ENCODE data around the gene PCCB. TPM values are rescaled to one million over a fixed set of nuclear protein-coding genes. Genes with fewer than 3 reads are reported as not detected.

PCCB gene
- total RNA-seq, 1 experiment from 2014 or later: 69.0 TPM

DNA sequence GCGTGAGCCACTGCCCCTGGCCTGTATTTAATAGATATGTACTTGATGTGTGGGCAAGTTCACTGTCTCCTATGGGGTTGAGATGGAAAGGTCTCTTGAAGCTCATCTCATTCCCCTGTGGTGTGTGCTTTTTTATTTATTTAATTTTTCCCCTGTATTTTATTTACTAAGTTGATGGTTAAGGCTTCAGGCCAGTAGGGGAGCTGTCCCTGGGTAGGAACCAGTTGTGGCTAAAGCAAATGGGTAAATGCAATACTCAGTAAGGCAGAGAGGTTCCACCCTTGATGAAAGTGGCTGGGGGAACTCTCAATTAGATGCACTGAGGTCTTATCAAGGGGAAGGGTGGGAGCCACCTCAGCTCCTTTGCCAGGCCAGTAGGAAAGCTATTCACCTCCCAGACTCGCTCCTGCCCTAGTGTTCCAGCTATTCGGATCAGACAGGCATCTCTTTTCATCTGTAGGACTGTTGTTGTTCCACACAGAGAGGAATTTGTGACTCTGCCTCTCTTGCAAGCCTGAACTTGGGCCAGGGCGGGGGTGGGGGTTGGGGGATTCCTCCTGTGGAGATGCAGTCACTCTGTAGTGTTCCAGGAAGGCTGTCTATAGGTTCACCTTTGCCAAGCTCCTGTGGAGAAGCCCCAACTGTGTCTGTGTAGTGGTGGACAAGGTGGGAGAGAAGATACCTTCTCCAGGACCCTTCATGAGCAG is 26.1 kb downstream of the PCCB start:
- H3K4me1 Mint-ChIP-seq: peaks cover 34% of the 10 kb centered on the region
- H3K4me3 Mint-ChIP-seq: no peak overlapping the region
- TF ChIP-seq, protein P1, sequence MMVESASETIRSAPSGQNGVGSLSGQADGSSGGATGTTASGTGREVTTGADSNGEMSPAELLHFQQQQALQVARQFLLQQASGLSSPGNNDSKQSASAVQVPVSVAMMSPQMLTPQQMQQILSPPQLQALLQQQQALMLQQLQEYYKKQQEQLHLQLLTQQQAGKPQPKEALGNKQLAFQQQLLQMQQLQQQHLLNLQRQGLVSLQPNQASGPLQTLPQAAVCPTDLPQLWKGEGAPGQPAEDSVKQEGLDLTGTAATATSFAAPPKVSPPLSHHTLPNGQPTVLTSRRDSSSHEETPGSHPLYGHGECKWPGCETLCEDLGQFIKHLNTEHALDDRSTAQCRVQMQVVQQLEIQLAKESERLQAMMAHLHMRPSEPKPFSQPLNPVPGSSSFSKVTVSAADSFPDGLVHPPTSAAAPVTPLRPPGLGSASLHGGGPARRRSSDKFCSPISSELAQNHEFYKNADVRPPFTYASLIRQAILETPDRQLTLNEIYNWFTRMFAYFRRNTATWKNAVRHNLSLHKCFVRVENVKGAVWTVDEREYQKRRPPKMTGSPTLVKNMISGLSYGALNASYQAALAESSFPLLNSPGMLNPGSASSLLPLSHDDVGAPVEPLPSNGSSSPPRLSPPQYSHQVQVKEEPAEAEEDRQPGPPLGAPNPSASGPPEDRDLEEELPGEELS (CRISPR knock-in tag; IDR thresholded peaks at IDR 0.05): no peak
- TF ChIP-seq, protein P2, sequence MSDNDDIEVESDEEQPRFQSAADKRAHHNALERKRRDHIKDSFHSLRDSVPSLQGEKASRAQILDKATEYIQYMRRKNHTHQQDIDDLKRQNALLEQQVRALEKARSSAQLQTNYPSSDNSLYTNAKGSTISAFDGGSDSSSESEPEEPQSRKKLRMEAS (CRISPR knock-in tag; IDR thresholded peaks at IDR 0.05): no peak
- TF ChIP-seq ZNF671 (CRISPR knock-in tag; IDR thresholded peaks at IDR 0.05): no peak
- no peak overlapping the region for H3K27ac Mint-ChIP-seq
- no peak for DNase-seq (ENCODE audit: low spot score)
- H3K36me3 Mint-ChIP-seq: peaks cover 34% of the 10 kb centered on the region
- ChIA-PET CTCF (interaction anchor here (0.5 to 2.0 kb wide), 8 partner anchors 11 to 895 kb away, joined by 3 to 7 read pairs (median 4); partner anchors contain the start of gene STAG1), POLR2A (no interaction called here)
- peaks cover 21% of the 10 kb centered on the region for H3K9me3 Mint-ChIP-seq
- ATAC-seq: peak; percentile 25; the same call in 1 of the 2 replicates
- no peaks in the 10 kb centered on the region for H3K27me3 Mint-ChIP-seq (ENCODE audit: low read depth)

DNA sequence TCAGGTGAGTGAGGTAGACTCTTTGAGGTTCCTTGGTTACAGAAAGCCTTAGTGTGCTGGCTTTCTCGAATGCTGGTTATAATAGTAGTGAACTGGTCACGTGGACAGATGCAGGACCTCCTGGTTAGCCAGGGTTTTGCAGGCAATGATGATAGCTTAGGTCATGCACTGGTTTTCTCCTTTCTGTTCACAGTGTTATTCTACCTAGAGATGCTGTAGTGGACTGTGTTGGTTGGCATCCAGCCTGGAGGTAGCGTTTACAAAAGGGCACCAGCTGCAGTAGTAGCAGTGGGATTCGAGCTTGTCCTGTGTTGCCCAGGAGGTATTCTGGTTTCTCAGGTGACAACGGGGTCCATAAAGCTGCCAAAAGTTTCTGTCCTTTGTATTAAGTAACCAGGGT is 27.0 kb downstream of the PCCB start:
- ATAC-seq (no peak), DNase-seq (ENCODE audit: low spot score) (no peak)
- peak overlapping the region; percentile 83 for H3K27ac Mint-ChIP-seq
- H3K9me3 Mint-ChIP-seq: peaks cover 21% of the 10 kb centered on the region
- no peaks in the 10 kb centered on the region for H3K27me3 Mint-ChIP-seq (ENCODE audit: low read depth)
- peaks cover 37% of the 10 kb centered on the region for H3K36me3 Mint-ChIP-seq
- CTCF ChIA-PET: interaction anchor here (0.5 to 2.0 kb wide), 5 partner anchors 12 to 475 kb away, joined by 3 to 7 read pairs (median 4); partner anchors contain the start of gene STAG1
- no peak overlapping the region for H3K4me3 Mint-ChIP-seq
- POLR2A ChIA-PET: no interaction called here
- peaks cover 34% of the 10 kb centered on the region for H3K4me1 Mint-ChIP-seq
- TF ChIP-seq ZNF263 (CRISPR knock-in tag; IDR thresholded peaks at IDR 0.05; ENCODE audit: low read depth) (no peak), ZNF121 (CRISPR knock-in tag; IDR thresholded peaks at IDR 0.05) (no peak), HMGA2 (CRISPR knock-in tag; IDR thresholded peaks at IDR 0.05) (no peak), PRRX2 (CRISPR knock-in tag; IDR thresholded peaks at IDR 0.05) (no peak), ZNF671 (CRISPR knock-in tag; IDR thresholded peaks at IDR 0.05) (no peak), TEAD4 (CRISPR knock-in tag; IDR thresholded peaks at IDR 0.05) (no peak), ZNF219 (CRISPR knock-in tag; IDR thresholded peaks at IDR 0.05; ENCODE audit: borderline replicate concordance) (no peak), NFATC4 (CRISPR knock-in tag; IDR thresholded peaks at IDR 0.05) (no peak), EMX1 (CRISPR knock-in tag; IDR thresholded peaks at IDR 0.05) (no peak), NR3C1 (CRISPR knock-in tag; conservative IDR thresholded peaks at IDR 0.05; ENCODE audit: low read depth) (no peak)
- TF ChIP-seq, protein P3, sequence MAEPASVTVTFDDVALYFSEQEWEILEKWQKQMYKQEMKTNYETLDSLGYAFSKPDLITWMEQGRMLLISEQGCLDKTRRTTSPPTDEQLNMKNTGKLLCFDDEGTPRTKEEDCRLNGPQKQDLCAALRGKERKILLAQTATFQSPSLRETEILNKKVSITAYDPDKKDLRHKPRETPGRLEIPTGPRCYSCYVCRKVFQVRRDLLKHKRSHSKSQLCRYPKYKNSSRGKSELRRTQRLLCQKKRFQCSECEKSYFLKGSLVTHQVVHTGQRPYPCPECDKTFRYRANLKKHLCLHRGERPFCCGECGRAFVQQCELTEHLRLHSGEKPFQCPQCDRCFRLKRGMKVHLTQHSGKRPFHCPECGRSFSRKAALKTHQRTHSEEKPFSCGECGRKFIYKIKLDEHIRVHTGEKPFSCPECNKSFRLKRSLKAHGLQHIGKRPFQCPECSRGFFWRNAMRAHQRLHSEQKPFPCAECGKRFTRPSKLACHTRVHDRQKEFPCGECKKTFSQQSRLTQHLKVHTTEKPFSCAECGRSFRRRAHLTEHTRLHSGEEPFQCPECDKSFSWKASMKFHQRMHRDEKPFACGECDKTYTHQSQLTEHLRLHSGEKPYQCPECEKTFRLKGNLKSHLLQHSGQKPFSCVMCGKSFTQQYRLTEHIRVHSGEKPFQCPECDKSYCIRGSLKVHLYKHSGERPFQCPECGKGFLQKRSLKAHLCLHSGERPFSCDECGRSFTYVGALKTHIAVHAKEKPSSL (CRISPR knock-in tag; conservative IDR thresholded peaks at IDR 0.05): no peak
- TF ChIP-seq, protein P4, sequence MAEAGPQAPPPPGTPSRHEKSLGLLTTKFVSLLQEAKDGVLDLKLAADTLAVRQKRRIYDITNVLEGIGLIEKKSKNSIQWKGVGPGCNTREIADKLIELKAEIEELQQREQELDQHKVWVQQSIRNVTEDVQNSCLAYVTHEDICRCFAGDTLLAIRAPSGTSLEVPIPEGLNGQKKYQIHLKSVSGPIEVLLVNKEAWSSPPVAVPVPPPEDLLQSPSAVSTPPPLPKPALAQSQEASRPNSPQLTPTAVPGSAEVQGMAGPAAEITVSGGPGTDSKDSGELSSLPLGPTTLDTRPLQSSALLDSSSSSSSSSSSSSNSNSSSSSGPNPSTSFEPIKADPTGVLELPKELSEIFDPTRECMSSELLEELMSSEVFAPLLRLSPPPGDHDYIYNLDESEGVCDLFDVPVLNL (CRISPR knock-in tag; IDR thresholded peaks at IDR 0.05; ENCODE audit: borderline replicate concordance, low read depth): no peak
- TF ChIP-seq, protein P5, sequence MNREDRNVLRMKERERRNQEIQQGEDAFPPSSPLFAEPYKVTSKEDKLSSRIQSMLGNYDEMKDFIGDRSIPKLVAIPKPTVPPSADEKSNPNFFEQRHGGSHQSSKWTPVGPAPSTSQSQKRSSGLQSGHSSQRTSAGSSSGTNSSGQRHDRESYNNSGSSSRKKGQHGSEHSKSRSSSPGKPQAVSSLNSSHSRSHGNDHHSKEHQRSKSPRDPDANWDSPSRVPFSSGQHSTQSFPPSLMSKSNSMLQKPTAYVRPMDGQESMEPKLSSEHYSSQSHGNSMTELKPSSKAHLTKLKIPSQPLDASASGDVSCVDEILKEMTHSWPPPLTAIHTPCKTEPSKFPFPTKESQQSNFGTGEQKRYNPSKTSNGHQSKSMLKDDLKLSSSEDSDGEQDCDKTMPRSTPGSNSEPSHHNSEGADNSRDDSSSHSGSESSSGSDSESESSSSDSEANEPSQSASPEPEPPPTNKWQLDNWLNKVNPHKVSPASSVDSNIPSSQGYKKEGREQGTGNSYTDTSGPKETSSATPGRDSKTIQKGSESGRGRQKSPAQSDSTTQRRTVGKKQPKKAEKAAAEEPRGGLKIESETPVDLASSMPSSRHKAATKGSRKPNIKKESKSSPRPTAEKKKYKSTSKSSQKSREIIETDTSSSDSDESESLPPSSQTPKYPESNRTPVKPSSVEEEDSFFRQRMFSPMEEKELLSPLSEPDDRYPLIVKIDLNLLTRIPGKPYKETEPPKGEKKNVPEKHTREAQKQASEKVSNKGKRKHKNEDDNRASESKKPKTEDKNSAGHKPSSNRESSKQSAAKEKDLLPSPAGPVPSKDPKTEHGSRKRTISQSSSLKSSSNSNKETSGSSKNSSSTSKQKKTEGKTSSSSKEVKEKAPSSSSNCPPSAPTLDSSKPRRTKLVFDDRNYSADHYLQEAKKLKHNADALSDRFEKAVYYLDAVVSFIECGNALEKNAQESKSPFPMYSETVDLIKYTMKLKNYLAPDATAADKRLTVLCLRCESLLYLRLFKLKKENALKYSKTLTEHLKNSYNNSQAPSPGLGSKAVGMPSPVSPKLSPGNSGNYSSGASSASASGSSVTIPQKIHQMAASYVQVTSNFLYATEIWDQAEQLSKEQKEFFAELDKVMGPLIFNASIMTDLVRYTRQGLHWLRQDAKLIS (CRISPR knock-in tag; IDR thresholded peaks at IDR 0.05; ENCODE audit: borderline replicate concordance): no peak
- TF ChIP-seq, protein P6, sequence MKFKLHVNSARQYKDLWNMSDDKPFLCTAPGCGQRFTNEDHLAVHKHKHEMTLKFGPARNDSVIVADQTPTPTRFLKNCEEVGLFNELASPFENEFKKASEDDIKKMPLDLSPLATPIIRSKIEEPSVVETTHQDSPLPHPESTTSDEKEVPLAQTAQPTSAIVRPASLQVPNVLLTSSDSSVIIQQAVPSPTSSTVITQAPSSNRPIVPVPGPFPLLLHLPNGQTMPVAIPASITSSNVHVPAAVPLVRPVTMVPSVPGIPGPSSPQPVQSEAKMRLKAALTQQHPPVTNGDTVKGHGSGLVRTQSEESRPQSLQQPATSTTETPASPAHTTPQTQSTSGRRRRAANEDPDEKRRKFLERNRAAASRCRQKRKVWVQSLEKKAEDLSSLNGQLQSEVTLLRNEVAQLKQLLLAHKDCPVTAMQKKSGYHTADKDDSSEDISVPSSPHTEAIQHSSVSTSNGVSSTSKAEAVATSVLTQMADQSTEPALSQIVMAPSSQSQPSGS (CRISPR knock-in tag; IDR thresholded peaks at IDR 0.05; ENCODE audit: borderline replicate concordance, low read depth): no peak
- TF ChIP-seq, protein P7, sequence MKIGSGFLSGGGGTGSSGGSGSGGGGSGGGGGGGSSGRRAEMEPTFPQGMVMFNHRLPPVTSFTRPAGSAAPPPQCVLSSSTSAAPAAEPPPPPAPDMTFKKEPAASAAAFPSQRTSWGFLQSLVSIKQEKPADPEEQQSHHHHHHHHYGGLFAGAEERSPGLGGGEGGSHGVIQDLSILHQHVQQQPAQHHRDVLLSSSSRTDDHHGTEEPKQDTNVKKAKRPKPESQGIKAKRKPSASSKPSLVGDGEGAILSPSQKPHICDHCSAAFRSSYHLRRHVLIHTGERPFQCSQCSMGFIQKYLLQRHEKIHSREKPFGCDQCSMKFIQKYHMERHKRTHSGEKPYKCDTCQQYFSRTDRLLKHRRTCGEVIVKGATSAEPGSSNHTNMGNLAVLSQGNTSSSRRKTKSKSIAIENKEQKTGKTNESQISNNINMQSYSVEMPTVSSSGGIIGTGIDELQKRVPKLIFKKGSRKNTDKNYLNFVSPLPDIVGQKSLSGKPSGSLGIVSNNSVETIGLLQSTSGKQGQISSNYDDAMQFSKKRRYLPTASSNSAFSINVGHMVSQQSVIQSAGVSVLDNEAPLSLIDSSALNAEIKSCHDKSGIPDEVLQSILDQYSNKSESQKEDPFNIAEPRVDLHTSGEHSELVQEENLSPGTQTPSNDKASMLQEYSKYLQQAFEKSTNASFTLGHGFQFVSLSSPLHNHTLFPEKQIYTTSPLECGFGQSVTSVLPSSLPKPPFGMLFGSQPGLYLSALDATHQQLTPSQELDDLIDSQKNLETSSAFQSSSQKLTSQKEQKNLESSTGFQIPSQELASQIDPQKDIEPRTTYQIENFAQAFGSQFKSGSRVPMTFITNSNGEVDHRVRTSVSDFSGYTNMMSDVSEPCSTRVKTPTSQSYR (CRISPR knock-in tag; IDR thresholded peaks at IDR 0.05): no peak
- TF ChIP-seq, protein P8, sequence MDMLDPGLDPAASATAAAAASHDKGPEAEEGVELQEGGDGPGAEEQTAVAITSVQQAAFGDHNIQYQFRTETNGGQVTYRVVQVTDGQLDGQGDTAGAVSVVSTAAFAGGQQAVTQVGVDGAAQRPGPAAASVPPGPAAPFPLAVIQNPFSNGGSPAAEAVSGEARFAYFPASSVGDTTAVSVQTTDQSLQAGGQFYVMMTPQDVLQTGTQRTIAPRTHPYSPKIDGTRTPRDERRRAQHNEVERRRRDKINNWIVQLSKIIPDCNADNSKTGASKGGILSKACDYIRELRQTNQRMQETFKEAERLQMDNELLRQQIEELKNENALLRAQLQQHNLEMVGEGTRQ (CRISPR knock-in tag; IDR thresholded peaks at IDR 0.05): no peak
